H1 (cell line): ENCODE results near the gene GRIP1. TPM values are rescaled to one million over a fixed set of nuclear protein-coding genes. Genes with fewer than 3 reads are reported as not detected.

Experiments
- CTCF ChIA-PET: fragments of 300-600 bp; sonication (Branson Sonifier 250); formaldehyde crosslinking; loops from one replicate; lab custom pipeline; 2021; ENCODE audit not compliant: partially characterized antibody; lab: Charles Lee
- POLR2A ChIA-PET: fragments of 300-600 bp; sonication (Branson Sonifier 250); formaldehyde crosslinking; loops from one replicate; lab custom pipeline; 2021; ENCODE audit warnings: inconsistent platforms; ENCODE audit not compliant: partially characterized antibody; lab: Charles Lee
- DNase-seq, 2 experiments: peaks; one replicate each; pipeline versions ENCODE4 v3.0.0 to v3.0.0-alpha.2; 2010 to 2022; ENCODE audit warnings: low spot score in 2 of 2, low read depth in 1 of 2, mixed read lengths in 1 of 2
- FAIRE-seq: peaks from 2 replicates; lab custom pipeline; 2011; peaks lifted over from hg19 to GRCh38; lab: Jason Lieb, UNC
- H2AFZ ChIP-seq: 2 replicates; pipeline ENCODE4 v1.8.1; 2012; ENCODE audit warnings: low read length, inconsistent platforms
- H2AK5ac ChIP-seq: 2 replicates; pipeline ENCODE4 v1.6.1; 2013; ENCODE audit warnings: low read depth, low read length
- H2BK120ac ChIP-seq: replicated peaks from 2 replicates; pipeline ENCODE3; 2013; ENCODE audit warnings: low read depth, low read length, inconsistent platforms
- H2BK12ac ChIP-seq: 2 replicates; pipeline ENCODE4 v1.6.1; 2013; ENCODE audit warnings: low read depth, low read length
- H2BK15ac ChIP-seq: 2 replicates; pipeline ENCODE4 v1.6.1; 2013; ENCODE audit warnings: low read length
- H2BK20ac ChIP-seq: 2 replicates; pipeline ENCODE4 v1.6.1; 2013; ENCODE audit warnings: low read length
- H2BK5ac ChIP-seq: 2 replicates; pipeline ENCODE4 v1.6.1; 2013; ENCODE audit warnings: low read depth, low read length
- H3K14ac ChIP-seq: 2 replicates; pipeline ENCODE4 v1.6.1; 2013; ENCODE audit warnings: inconsistent platforms; ENCODE audit not compliant: insufficient read length
- H3K18ac ChIP-seq: 2 replicates; pipeline ENCODE4 v1.6.1; 2013; ENCODE audit warnings: low read length; ENCODE audit errors: extremely low read depth
- H3K23ac ChIP-seq: 2 replicates; pipeline ENCODE4 v1.6.1; 2013; ENCODE audit warnings: inconsistent platforms; ENCODE audit not compliant: insufficient read length
- H3K23me2 ChIP-seq: 2 replicates; pipeline ENCODE4 v1.6.1; 2013; ENCODE audit warnings: low read depth, low read length
- H3K27ac ChIP-seq: 2 replicates; pipeline ENCODE4 v1.6.1; 2011; ENCODE audit warnings: low read depth, low read length, inconsistent platforms
- H3K27me3 ChIP-seq, 4 experiments: replicated peaks in 1 of 4; 1 replicate in 1 of 4; 2 replicates in 3 of 4; pipeline versions ENCODE4 v1.6.1 to v1.8.1; 2011 to 2013; ENCODE audit warnings: low read length in 3 of 4, mild to moderate bottlenecking in 3 of 4, inconsistent platforms in 2 of 4, mixed read lengths in 2 of 4, moderate library complexity in 1 of 4; ENCODE audit not compliant: control insufficient read depth in 3 of 4, insufficient read depth in 3 of 4; ENCODE audit errors: extremely low read depth in 1 of 4
- H3K36me3 ChIP-seq, 4 experiments: 2 replicates each; pipeline versions ENCODE4 v1.6.1 to v1.8.1; 2011 to 2013; ENCODE audit warnings: mild to moderate bottlenecking in 4 of 4, low read length in 3 of 4, moderate library complexity in 2 of 4, control low read depth in 1 of 4, inconsistent platforms in 1 of 4; ENCODE audit not compliant: insufficient read depth in 4 of 4, control insufficient read depth in 2 of 4
- H3K4ac ChIP-seq: replicated peaks from 2 replicates; pipeline ENCODE3; 2013; ENCODE audit warnings: low read length, low read depth, mixed read lengths, inconsistent platforms; ENCODE audit not compliant: insufficient read length
- H3K4me1 ChIP-seq, 4 experiments: replicated peaks in 1 of 4; 1 replicate in 1 of 4; 2 replicates in 3 of 4; pipeline versions ENCODE4 v1.6.1 to v1.8.1; 2011 to 2013; ENCODE audit warnings: low read length in 3 of 4, inconsistent platforms in 2 of 4, mixed read lengths in 1 of 4; ENCODE audit not compliant: insufficient read depth in 4 of 4, control insufficient read depth in 3 of 4
- H3K4me2 ChIP-seq, 2 experiments: 2 replicates each; pipeline versions ENCODE4 v1.6.1 to v1.8.1; 2011 to 2013; ENCODE audit warnings: low read depth in 2 of 2, low read length in 2 of 2, control low read depth in 1 of 2, inconsistent platforms in 1 of 2, mild to moderate bottlenecking in 1 of 2; ENCODE audit not compliant: insufficient read depth in 1 of 2
- H3K4me3 ChIP-seq, 4 experiments: fragments of 200-600, 300-600 bp in 1 of 4; sonication (generic), shearing (Covaris generic), sonication (Bioruptor Twin) in 1 of 4; 2 replicates each; pipeline versions ENCODE4 v1.5.1 to v1.8.1; 2011 to 2016; ENCODE audit warnings: low read length in 4 of 4, low read depth in 3 of 4, control low read depth in 2 of 4, inconsistent platforms in 2 of 4, mild to moderate bottlenecking in 2 of 4, mixed read lengths in 1 of 4, moderate library complexity in 1 of 4; ENCODE audit not compliant: insufficient read depth in 2 of 4; ENCODE audit errors: extremely low read depth in 1 of 4
- H3K56ac ChIP-seq: replicated peaks from 2 replicates; pipeline ENCODE3; 2013; ENCODE audit warnings: low read depth, mild to moderate bottlenecking, mixed read lengths, low read length, inconsistent platforms; ENCODE audit not compliant: insufficient read length
- H3K79me1 ChIP-seq: 2 replicates; pipeline ENCODE4 v1.6.1; 2013; ENCODE audit warnings: low read depth, low read length, control low read depth
- H3K79me2 ChIP-seq, 2 experiments: 2 replicates each; pipeline versions ENCODE4 v1.6.1 to v1.8.1; 2012 to 2013; ENCODE audit warnings: low read length in 2 of 2, mild to moderate bottlenecking in 2 of 2, inconsistent platforms in 1 of 2; ENCODE audit not compliant: insufficient read depth in 2 of 2, control insufficient read depth in 1 of 2
- H3K9ac ChIP-seq, 4 experiments: replicated peaks in 1 of 4; 1 replicate in 1 of 4; 2 replicates in 3 of 4; pipeline versions ENCODE4 v1.6.1 to v1.8.1; 2011 to 2013; ENCODE audit warnings: low read depth in 3 of 4, low read length in 3 of 4, control low read depth in 2 of 4, mild to moderate bottlenecking in 2 of 4, moderate library complexity in 2 of 4, inconsistent platforms in 1 of 4; ENCODE audit errors: extremely low read depth in 1 of 4
- H3K9me3 ChIP-seq, 2 experiments: 2 replicates each; pipeline versions ENCODE4 v1.6.1 to v1.8.1; 2012 to 2013; ENCODE audit warnings: mild to moderate bottlenecking in 2 of 2, moderate library complexity in 2 of 2, control low read depth in 1 of 2, inconsistent platforms in 1 of 2, low read depth in 1 of 2, low read length in 1 of 2, mixed read lengths in 1 of 2; ENCODE audit not compliant: insufficient read depth in 2 of 2
- H4K20me1 ChIP-seq, 2 experiments: replicated peaks in 1 of 2; 2 replicates each; pipeline versions ENCODE3 to v1.8.1; 2011 to 2013; ENCODE audit warnings: inconsistent platforms in 2 of 2, low read length in 2 of 2, mild to moderate bottlenecking in 1 of 2; ENCODE audit not compliant: insufficient read depth in 2 of 2, control insufficient read depth in 1 of 2
- H4K5ac ChIP-seq: 2 replicates; pipeline ENCODE4 v1.6.1; 2013; ENCODE audit warnings: low read length, low read depth, mixed read lengths, inconsistent platforms; ENCODE audit not compliant: insufficient read length
- H4K8ac ChIP-seq: 2 replicates; pipeline ENCODE4 v1.8.0; 2013; ENCODE audit warnings: mild to moderate bottlenecking, moderate library complexity, low read length, inconsistent platforms; ENCODE audit not compliant: insufficient read depth; ENCODE audit errors: extremely low read depth
- H4K91ac ChIP-seq: replicated peaks from 2 replicates; pipeline ENCODE3; 2013; ENCODE audit warnings: low read length, mixed read lengths, inconsistent platforms; ENCODE audit not compliant: insufficient read length
- JUN ChIP-seq: IDR thresholded peaks from 2 replicates; pipeline ENCODE4 v1.6.1; 2011; ENCODE audit warnings: low read depth, mild to moderate bottlenecking, improper control_type of control experiment, low read length
- POLR2AphosphoS5 ChIP-seq: IDR thresholded peaks from 2 replicates; pipeline ENCODE4 v1.6.1; 2011; ENCODE audit warnings: low read depth, low read length
- SAP30 ChIP-seq: fragments of 300-600 bp; sonication (generic); IDR thresholded peaks from 2 replicates; pipeline ENCODE4 v1.7.1; 2012; ENCODE audit warnings: low read length, moderate library complexity, mild to moderate bottlenecking, inconsistent platforms; ENCODE audit not compliant: insufficient read depth, insufficient replicate concordance
- SIN3A ChIP-seq, 2 experiments: IDR thresholded peaks in 1 of 2; conservative IDR thresholded peaks in 1 of 2; 2 replicates each; pipeline ENCODE4 v1.6.1; 2011 to 2012; ENCODE audit warnings: low read length in 2 of 2, improper control_type of control experiment in 1 of 2, low read depth in 1 of 2, mild to moderate bottlenecking in 1 of 2
- SP1 ChIP-seq: IDR thresholded peaks from 2 replicates; pipeline ENCODE4 v1.6.1; 2011; ENCODE audit warnings: low read depth, low read length
- TEAD4 ChIP-seq: IDR thresholded peaks from 2 replicates; pipeline ENCODE4 v1.6.1; 2012; ENCODE audit warnings: low read depth, low read length, inconsistent platforms, mixed read lengths
- polyA plus RNA-seq, 7 experiments: library from polyadenylated mRNA; depleted of rRNA in 3 of 7; stranded (reverse) in 5 of 7; unstranded in 2 of 7; fragments of >200 nt in 5 of 7; fragments of 200-250 nt in 2 of 7; gene quantifications; 1 replicate in 5 of 7; 2 replicates in 1 of 7; 4 replicates in 1 of 7; pipeline versions ENCODE4 v1.2.1 to v1.2.3, GENCODE V29; 2011 to 2013; ENCODE audit warnings: missing spikeins in 2 of 7, mixed read lengths in 2 of 7
- total RNA-seq: library from RNA; stranded (reverse); fragmentation: NEBNext Ultra II Directional; extraction: Animal tissue kit (Norgen Biotek cat#: 25700); gene quantifications from 2 replicates; pipeline ENCODE4 v1.2.1, GENCODE V29; 2021

The GRIP1 gene
- total and polyA plus RNA-seq, 2 of the 8 experiments (the other 6 are each of a cell fraction or from before 2014, with no cell fraction given), result 4.5 to 27.3 TPM

DNA sequence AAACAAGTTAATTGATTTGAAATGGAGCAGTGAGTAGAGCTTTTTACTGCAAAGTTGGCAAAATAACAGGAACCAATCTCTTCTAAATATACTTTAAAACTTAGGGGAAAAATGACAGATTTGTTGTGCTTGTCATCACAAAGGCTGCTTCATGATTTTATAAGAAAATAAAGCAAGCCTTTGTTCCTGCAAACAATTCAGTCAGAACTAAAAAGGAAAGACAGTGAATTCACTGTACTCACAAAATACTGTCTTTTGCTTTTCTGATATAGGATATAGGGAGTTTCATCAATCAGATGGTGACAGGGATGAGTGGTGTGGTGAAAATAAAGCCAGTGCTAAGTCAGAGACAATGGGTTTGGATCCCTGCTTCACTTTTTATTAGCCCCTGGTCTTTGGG, 250.6 kb downstream of the GRIP1 start:
- Histone ChIP-seq H2BK120ac (no peak overlapping the region), H4K5ac (no peak overlapping the region), H3K79me2 (no peaks in the 10 kb centered on the region), H2AK5ac (no peak overlapping the region), H3K4me2 (no peak overlapping the region), H4K8ac (no peak overlapping the region), H3K18ac (no peak overlapping the region), H3K4me1 (peaks cover 0 to 14% (median 11%) of the 10 kb centered on the region in 4 experiments; a peak in 4 of 7 replicates), H2BK12ac (no peak overlapping the region), H3K23me2 (no peaks in the 10 kb centered on the region), H3K9ac (no peak overlapping the region), H3K27me3 (no peaks in the 10 kb centered on the region), H2AFZ (no peak overlapping the region; the same call in 1 of the 2 replicates), H2BK20ac (no peak overlapping the region), H3K4ac (no peak overlapping the region), H3K36me3 (no peaks in the 10 kb centered on the region), H3K14ac (no peak overlapping the region), H3K4me3 (no peak overlapping the region), H3K27ac (no peak overlapping the region), H2BK15ac (no peak overlapping the region), H4K91ac (no peak overlapping the region), H3K9me3 (0 out of 4 replicates have a peak, but pooled peaks cover 0 to 2% of the 10 kb centered on the region in 2 experiments)
- FAIRE-seq (no peak), DNase-seq (no peak)
- TF ChIP-seq POLR2AphosphoS5, result no peak
- no peak for TF ChIP-seq SIN3A (conservative IDR thresholded peaks at IDR 0.05 in 1 of 2, IDR thresholded peaks at IDR 0.05 in 1 of 2; ENCODE audit: low read depth in 1 of 2, low read length in 2 of 2)
- no peak for TF ChIP-seq TEAD4
- no peak for TF ChIP-seq SP1
- TF ChIP-seq JUN, result no peak
- TF ChIP-seq SAP30, result no peak
- TF ChIP-seq, all 59 proteins: peak for 0
- no peaks in the 10 kb centered on the region for H4K20me1 ChIP-seq
- POLR2A ChIA-PET, result no interaction called here
- H3K56ac ChIP-seq, result no peak overlapping the region
- CTCF ChIA-PET, result interaction anchor here (0.6 to 1.8 kb wide), 2 partner anchors 14 to 26 kb away, joined by 3 to 6 read pairs; no protein-coding TSS in a partner anchor
- no peak overlapping the region for H2BK5ac ChIP-seq
- H3K23ac ChIP-seq, result no peak overlapping the region
- no peaks in the 10 kb centered on the region for H3K79me1 ChIP-seq
